Adipocyte (in vitro differentiated cells): ENCODE data around the gene CDC34.
A peak's percentile ranks its signal among the peaks of the same experiment; 100 is the strongest.

Experiments
- DNase-seq: peaks from one replicate; pipeline ENCODE4 v3.0.0-alpha.2; 2015; ENCODE audit warnings: low read depth
- H3K27me3 ChIP-seq: replicated peaks from 2 replicates; pipeline ENCODE4 v1.7.0; 2013; ENCODE audit warnings: mild to moderate bottlenecking, low read length, moderate library complexity; ENCODE audit not compliant: control insufficient read depth, insufficient read depth
- H3K36me3 ChIP-seq: 2 replicates; pipeline ENCODE4 v1.7.0; 2013; ENCODE audit warnings: low read length, mild to moderate bottlenecking, moderate library complexity; ENCODE audit not compliant: control insufficient read depth, insufficient read depth, severe bottlenecking
- H3K4me1 ChIP-seq: 2 replicates; pipeline ENCODE4 v1.7.0; 2013; ENCODE audit warnings: mild to moderate bottlenecking, low read length, moderate library complexity; ENCODE audit not compliant: control insufficient read depth, insufficient read depth
- H3K4me3 ChIP-seq: 2 replicates; pipeline ENCODE4 v1.7.0; 2013; ENCODE audit warnings: mild to moderate bottlenecking, low read length, moderate library complexity
- H3K9ac ChIP-seq: 2 replicates; pipeline ENCODE4 v1.7.0; 2013; ENCODE audit warnings: mild to moderate bottlenecking, low read length, moderate library complexity
- H3K9me3 ChIP-seq: 2 replicates; pipeline ENCODE4 v1.7.0; 2013; ENCODE audit warnings: mild to moderate bottlenecking, low read length, moderate library complexity; ENCODE audit not compliant: control insufficient read depth

CDC34 gene

GRCh38 chr19:556611-557382, 25.2 kb downstream of the CDC34 start:
- no peak for DNase-seq
- Histone ChIP-seq H3K9me3 (no peaks in the 10 kb centered on the region), H3K4me3 (no peak overlapping the region), H3K4me1 (peaks cover 4% of the 10 kb centered on the region), H3K36me3 (no peaks in the 10 kb centered on the region), H3K27me3 (no peaks in the 10 kb centered on the region), H3K9ac (no peak overlapping the region)

- peaks cover 4% of the 10 kb centered on the region for H3K4me1 ChIP-seq
- no peak overlapping the region for H3K9ac ChIP-seq
- H3K36me3 ChIP-seq = no peaks in the 10 kb centered on the region
- no peak overlapping the region for H3K4me3 ChIP-seq
- no peaks in the 10 kb centered on the region for H3K27me3 ChIP-seq
- no peaks in the 10 kb centered on the region for H3K9me3 ChIP-seq
- DNase-seq = no peak
Measured at GRCh38 chr19:558770-559439, 27.3 kb downstream of the CDC34 start.

GRCh38 chr19:560121-560520, 28.6 kb downstream of the CDC34 start:
- DNase-seq = no peak
- Histone ChIP-seq H3K9me3 (no peaks in the 10 kb centered on the region), H3K4me1 (peaks cover 4% of the 10 kb centered on the region), H3K27me3 (no peaks in the 10 kb centered on the region), H3K36me3 (no peaks in the 10 kb centered on the region), H3K9ac (no peak overlapping the region), H3K4me3 (no peak overlapping the region)

- Histone ChIP-seq H3K36me3 (no peaks in the 10 kb centered on the region), H3K27me3 (no peaks in the 10 kb centered on the region), H3K4me3 (peak overlapping the region; percentile 20), H3K9me3 (no peaks in the 10 kb centered on the region), H3K4me1 (peaks cover 9% of the 10 kb centered on the region), H3K9ac (peak overlapping the region; percentile 44)
- DNase-seq = no peak
Measured at GRCh38 chr19:566403-566802, 34.8 kb downstream of the CDC34 start.

GRCh38 chr19:566844-567243, 35.3 kb downstream of the CDC34 start:
- Histone ChIP-seq H3K36me3 (no peaks in the 10 kb centered on the region), H3K27me3 (no peaks in the 10 kb centered on the region), H3K4me3 (peak overlapping the region; percentile 20), H3K9me3 (no peaks in the 10 kb centered on the region), H3K4me1 (peaks cover 13% of the 10 kb centered on the region), H3K9ac (peak overlapping the region; percentile 44)
- no peak for DNase-seq

- no peak for DNase-seq
- H3K27me3 ChIP-seq = no peaks in the 10 kb centered on the region
- H3K4me3 ChIP-seq = no peak overlapping the region
- H3K9ac ChIP-seq = no peak overlapping the region
- no peaks in the 10 kb centered on the region for H3K36me3 ChIP-seq
- peaks cover 13% of the 10 kb centered on the region for H3K4me1 ChIP-seq
- H3K9me3 ChIP-seq = no peaks in the 10 kb centered on the region
Measured at GRCh38 chr19:567296-567900, 35.8 kb downstream of the CDC34 start.

GRCh38 chr19:570251-570686, 38.7 kb downstream of the CDC34 start:
- no peaks in the 10 kb centered on the region for H3K36me3 ChIP-seq
- H3K4me3 ChIP-seq = no peak overlapping the region
- H3K9ac ChIP-seq = no peak overlapping the region
- H3K9me3 ChIP-seq = no peaks in the 10 kb centered on the region
- peaks cover 23% of the 10 kb centered on the region for H3K4me1 ChIP-seq
- DNase-seq = no peak
- H3K27me3 ChIP-seq = no peaks in the 10 kb centered on the region

- no peaks in the 10 kb centered on the region for H3K27me3 ChIP-seq
- no peaks in the 10 kb centered on the region for H3K9me3 ChIP-seq
- peak overlapping the region; percentile 84 for H3K9ac ChIP-seq
- DNase-seq = no peak
- peaks cover 26% of the 10 kb centered on the region for H3K4me1 ChIP-seq
- H3K4me3 ChIP-seq = peak overlapping the region; percentile 95
- H3K36me3 ChIP-seq = no peaks in the 10 kb centered on the region
Measured at GRCh38 chr19:570937-571565, 39.5 kb downstream of the CDC34 start.

- H3K9me3 ChIP-seq = no peaks in the 10 kb centered on the region
- DNase-seq = peak; percentile 73
- no peaks in the 10 kb centered on the region for H3K36me3 ChIP-seq
- peak overlapping the region; percentile 95 for H3K4me3 ChIP-seq
- peaks cover 30% of the 10 kb centered on the region for H3K4me1 ChIP-seq
- no peaks in the 10 kb centered on the region for H3K27me3 ChIP-seq
- peak overlapping the region; percentile 84 for H3K9ac ChIP-seq
Measured at GRCh38 chr19:571566-571974, 40.0 kb downstream of the CDC34 start.

GRCh38 chr19:572140-572742, 40.7 kb downstream of the CDC34 start, which contains the start of gene BSG:
BSG (plus strand) TSS chr19:572596; CDS start chr19:572635, 39 bp downstream.
- Histone ChIP-seq H3K4me3 (peak within 1 kb of the TSS; percentile 95), H3K4me1 (peaks cover 35% of the 10 kb centered on the region), H3K27me3 (no peaks in the 10 kb centered on the region), H3K9me3 (no peaks in the 10 kb centered on the region), H3K9ac (peak within 1 kb of the TSS; percentile 95), H3K36me3 (no peaks in the 10 kb centered on the region)
- DNase-seq = peak; percentile 100
